Measurements from ENCODE around the gene DLL3.
A peak's percentile ranks its signal among the peaks of the same experiment; 100 is the strongest.

DLL3 gene

DNA sequence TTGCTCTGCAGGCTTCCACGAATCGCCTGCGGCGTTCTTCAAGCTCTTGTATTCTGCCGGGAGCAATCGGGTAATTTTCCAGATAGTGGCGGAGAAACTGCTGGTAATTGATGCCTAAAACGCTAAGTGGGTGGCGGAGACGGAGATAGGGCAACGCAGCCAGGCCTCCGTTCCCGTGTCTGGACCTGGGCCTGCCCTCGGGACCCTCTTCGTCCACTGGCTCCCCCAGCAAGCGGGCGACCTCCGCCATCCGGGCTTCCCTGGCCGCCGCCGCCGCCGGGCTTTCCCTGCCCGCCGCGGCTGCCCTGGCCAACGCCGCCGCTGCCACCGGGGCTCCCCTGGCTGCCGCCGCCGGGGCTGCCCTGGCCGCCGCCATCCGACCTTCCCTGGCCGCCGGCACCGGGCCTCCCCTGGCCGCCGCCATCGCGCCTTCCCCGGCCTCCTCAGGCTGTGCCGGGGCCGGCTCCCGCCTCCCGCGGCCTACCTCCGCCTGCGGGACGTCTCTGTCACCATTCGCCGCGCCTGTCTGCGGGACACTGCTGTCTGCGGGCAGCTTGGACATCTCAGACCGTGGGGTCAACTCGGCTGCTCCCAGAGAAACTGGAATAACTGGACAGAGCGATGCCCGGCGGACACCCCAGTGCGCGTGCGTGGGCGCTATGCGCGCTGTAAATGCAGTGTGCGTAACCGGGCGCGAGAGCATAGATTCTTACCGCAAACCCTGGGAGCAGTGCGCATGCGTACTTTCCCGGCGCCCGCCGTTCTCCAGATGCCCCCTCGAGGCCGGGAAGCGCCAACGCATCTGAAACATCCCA is 41.0 kb downstream of the DLL3 start, which contains the start of gene EID2 (continued):
- TF ChIP-seq ZNF148 (tag by site-specific recombination; IDR thresholded peaks at IDR 0.05; ENCODE audit: borderline replicate concordance) = no peak
- no peak for TF ChIP-seq ZSCAN16 (tag by site-specific recombination; IDR thresholded peaks at IDR 0.05)
- no peak for TF ChIP-seq ZNF48 (tag by site-specific recombination; IDR thresholded peaks at IDR 0.05)
- TF ChIP-seq, protein P1, sequence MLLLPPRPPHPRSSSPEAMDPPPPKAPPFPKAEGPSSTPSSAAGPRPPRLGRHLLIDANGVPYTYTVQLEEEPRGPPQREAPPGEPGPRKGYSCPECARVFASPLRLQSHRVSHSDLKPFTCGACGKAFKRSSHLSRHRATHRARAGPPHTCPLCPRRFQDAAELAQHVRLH (tag by site-specific recombination; IDR thresholded peaks at IDR 0.05) = no peak
- no peak for TF ChIP-seq ZFP41 (tag by site-specific recombination; IDR thresholded peaks at IDR 0.05; ENCODE audit: borderline replicate concordance)
- no peak for TF ChIP-seq ZNF112 (tag by site-specific recombination; IDR thresholded peaks at IDR 0.05)
- TF ChIP-seq BCL6B (tag by site-specific recombination; IDR thresholded peaks at IDR 0.05) = no peak
- no peak for TF ChIP-seq ZNF585B (tag by site-specific recombination; IDR thresholded peaks at IDR 0.05)
- no peak for TF ChIP-seq ZNF560 (tag by site-specific recombination; IDR thresholded peaks at IDR 0.05; ENCODE audit: borderline replicate concordance)
- TF ChIP-seq ZNF274 (IDR thresholded peaks at IDR 0.05; ENCODE audit: low read length) = no peak
- no peak for TF ChIP-seq ZNF274 (tag by site-specific recombination; IDR thresholded peaks at IDR 0.05; ENCODE audit: borderline replicate concordance)
- TF ChIP-seq ZNF292 (tag by site-specific recombination; IDR thresholded peaks at IDR 0.05; ENCODE audit: borderline replicate concordance, low read depth) = no peak
- TF ChIP-seq, protein P2, sequence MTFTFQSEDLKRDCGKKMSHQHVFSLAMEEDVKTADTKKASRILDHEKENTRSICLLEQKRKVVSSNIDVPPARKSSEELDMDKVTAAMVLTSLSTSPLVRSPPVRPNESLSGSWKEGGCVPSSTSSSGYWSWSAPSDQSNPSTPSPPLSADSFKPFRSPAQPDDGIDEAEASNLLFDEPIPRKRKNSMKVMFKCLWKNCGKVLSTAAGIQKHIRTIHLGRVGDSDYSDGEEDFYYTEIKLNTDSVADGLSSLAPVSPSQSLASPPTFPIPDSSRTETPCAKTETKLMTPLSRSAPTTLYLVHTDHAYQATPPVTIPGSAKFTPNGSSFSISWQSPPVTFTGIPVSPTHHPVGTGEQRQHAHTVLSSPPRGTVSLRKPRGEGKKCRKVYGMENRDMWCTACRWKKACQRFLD (tag by site-specific recombination; IDR thresholded peaks at IDR 0.05) = no peak
- TF ChIP-seq PRDM10 (tag by site-specific recombination; IDR thresholded peaks at IDR 0.05) = no peak
- peak; percentile 13 for TF ChIP-seq SETDB1 (IDR thresholded peaks at IDR 0.05; ENCODE audit: insufficient read length, low read length)
- peak; percentile 99 for TF ChIP-seq ZNF335 (tag by site-specific recombination; conservative IDR thresholded peaks at IDR 0.05)
- TF ChIP-seq, protein P3, sequence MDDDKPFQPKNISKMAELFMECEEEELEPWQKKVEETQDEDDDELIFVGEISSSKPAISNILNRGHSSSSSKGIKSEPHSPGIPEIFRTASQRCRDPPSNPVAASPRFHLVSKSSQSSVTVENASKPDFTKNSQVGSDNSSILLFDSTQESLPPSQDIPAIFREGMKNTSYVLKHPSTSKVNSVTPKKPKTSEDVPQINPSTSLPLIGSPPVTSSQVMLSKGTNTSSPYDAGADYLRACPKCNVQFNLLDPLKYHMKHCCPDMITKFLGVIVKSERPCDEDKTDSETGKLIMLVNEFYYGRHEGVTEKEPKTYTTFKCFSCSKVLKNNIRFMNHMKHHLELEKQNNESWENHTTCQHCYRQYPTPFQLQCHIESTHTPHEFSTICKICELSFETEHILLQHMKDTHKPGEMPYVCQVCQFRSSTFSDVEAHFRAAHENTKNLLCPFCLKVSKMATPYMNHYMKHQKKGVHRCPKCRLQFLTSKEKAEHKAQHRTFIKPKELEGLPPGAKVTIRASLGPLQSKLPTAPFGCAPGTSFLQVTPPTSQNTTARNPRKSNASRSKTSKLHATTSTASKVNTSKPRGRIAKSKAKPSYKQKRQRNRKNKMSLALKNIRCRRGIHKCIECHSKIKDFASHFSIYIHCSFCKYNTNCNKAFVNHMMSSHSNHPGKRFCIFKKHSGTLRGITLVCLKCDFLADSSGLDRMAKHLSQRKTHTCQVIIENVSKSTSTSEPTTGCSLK (tag by site-specific recombination; IDR thresholded peaks at IDR 0.05) = no peak
- TF ChIP-seq, protein P4, sequence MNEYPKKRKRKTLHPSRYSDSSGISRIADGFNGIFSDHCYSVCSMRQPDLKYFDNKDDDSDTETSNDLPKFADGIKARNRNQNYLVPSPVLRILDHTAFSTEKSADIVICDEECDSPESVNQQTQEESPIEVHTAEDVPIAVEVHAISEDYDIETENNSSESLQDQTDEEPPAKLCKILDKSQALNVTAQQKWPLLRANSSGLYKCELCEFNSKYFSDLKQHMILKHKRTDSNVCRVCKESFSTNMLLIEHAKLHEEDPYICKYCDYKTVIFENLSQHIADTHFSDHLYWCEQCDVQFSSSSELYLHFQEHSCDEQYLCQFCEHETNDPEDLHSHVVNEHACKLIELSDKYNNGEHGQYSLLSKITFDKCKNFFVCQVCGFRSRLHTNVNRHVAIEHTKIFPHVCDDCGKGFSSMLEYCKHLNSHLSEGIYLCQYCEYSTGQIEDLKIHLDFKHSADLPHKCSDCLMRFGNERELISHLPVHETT (tag by site-specific recombination; IDR thresholded peaks at IDR 0.05) = no peak
- TF ChIP-seq ZBTB11 (tag by site-specific recombination; conservative IDR thresholded peaks at IDR 0.05; ENCODE audit: low read depth) = 0 out of 2 replicates have a peak, but pooled peaks have one; percentile 17
- no peak for TF ChIP-seq ZNF777 (tag by site-specific recombination; IDR thresholded peaks at IDR 0.05; ENCODE audit: borderline replicate concordance)
- TF ChIP-seq ZNF391 (tag by site-specific recombination; IDR thresholded peaks at IDR 0.05; ENCODE audit: borderline replicate concordance, low read depth) = no peak; the same call in 1 of the 2 replicates
